Thyroid gland (tissue), 4 donors: ENCODE data around the gene TESK2. TPM values are rescaled to one million over a fixed set of nuclear protein-coding genes. Genes with fewer than 3 reads are reported as not detected.

Source experiments
- DNase-seq, 2 donors: peaks; one replicate each; pipeline ENCODE4 v3.0.0-alpha.2; 2019
- H3K27ac ChIP-seq, 3 donors: fragments of 200-600 bp; sonication (generic); 1 replicate in 2 of 3; 2 replicates in 1 of 3; pipeline ENCODE4 v1.5.1; 2016 to 2019; ENCODE audit warnings: mild to moderate bottlenecking in 1 of 3, moderate library complexity in 1 of 3
- H3K27me3 ChIP-seq: fragments of 200-600 bp; sonication (generic); one replicate; pipeline ENCODE4 v1.5.1; 2019
- H3K36me3 ChIP-seq, 2 donors: fragments of 200-600 bp; sonication (generic); one replicate each; pipeline ENCODE4 v1.5.1; 2016 to 2019
- H3K4me1 ChIP-seq, 2 donors: fragments of 200-600 bp; sonication (generic); one replicate each; pipeline ENCODE4 v1.5.1; 2017 to 2019
- H3K4me3 ChIP-seq, 3 donors: fragments of 200-600 bp; sonication (generic); replicated peaks in 1 of 3; 1 replicate in 2 of 3; 2 replicates in 1 of 3; pipeline ENCODE4 v1.5.1; 2016; ENCODE audit warnings: mild to moderate bottlenecking in 1 of 3
- H3K9me3 ChIP-seq: fragments of 200-600 bp; sonication (generic); one replicate; pipeline ENCODE4 v1.5.1; 2017
- CTCF ChIP-seq, 6 experiments: fragments of 200-600 bp in 3 of 6; fragments of 450-650 bp in 3 of 6; sonication (generic) in 3 of 6; IDR thresholded peaks; one replicate each; pipeline ENCODE4 v1.5.1; 2016 to 2019; ENCODE audit warnings: antibody characterized with exemption in 6 of 6, mild to moderate bottlenecking in 2 of 6, inconsistent platforms in 1 of 6, moderate library complexity in 1 of 6
- POLR2A ChIP-seq, 2 donors: fragments of 450-650 bp; IDR thresholded peaks; one replicate each; pipeline ENCODE4 v1.6.1; 2017; ENCODE audit warnings: antibody characterized with exemption in 2 of 2, mild to moderate bottlenecking in 2 of 2, moderate library complexity in 1 of 2
- WGBS, 2 donors: methylation state at CpG; one replicate each; pipeline ENCODE4 v1.1.5; 2017; 5-methylcytosine and 5-hydroxymethylcytosine counted together
- intact Hi-C: fragments of 100-400 bp; cut with DNase I; formaldehyde crosslinking; loops from one replicate; pipeline ENCODE4 v1.15.1; 2023
- total RNA-seq, 4 donors: library from RNA; depleted of rRNA; stranded (reverse); fragments of >200 nt; gene quantifications; one replicate each; pipeline ENCODE4 v1.2.3, GENCODE V29; 2016

Gene TESK2
- total RNA-seq, 4 donors from 2014 or later: 4.8 to 5.7 (median 5.5) TPM

- Histone ChIP-seq H3K4me1 (peaks cover 13 to 23% of the 10 kb centered on the region in 2 donors), H3K27ac (peak overlapping the region in 1 of 3 donors; percentile 13), H3K4me3 (no peak overlapping the region), H3K36me3 (peaks cover 65 to 79% of the 10 kb centered on the region in 2 donors), H3K27me3 (no peaks in the 10 kb centered on the region), H3K9me3 (no peaks in the 10 kb centered on the region)
- TF ChIP-seq CTCF (IDR thresholded peaks at IDR 0.05) (peak; percentile 21 to 56 (median 51)), POLR2A (IDR thresholded peaks at IDR 0.05) (no peak)
- peak; percentile 56 to 67 for DNase-seq
- WGBS, 2 donors: 93 to 94% methylated on average over 1 of the region's 1 CpG
- intact Hi-C loops: loop anchor here (5.0 kb wide), 1 partner anchor 55 kb away; no protein-coding TSS in a partner anchor
These were observed 21.7 kb upstream of the TESK2 start for GRCh38 chr1:45512641-45513054.

- Histone ChIP-seq H3K4me3 (no peak overlapping the region), H3K9me3 (no peaks in the 10 kb centered on the region), H3K27ac (no peak overlapping the region), H3K27me3 (no peaks in the 10 kb centered on the region), H3K36me3 (peaks cover 54 to 65% of the 10 kb centered on the region in 2 donors), H3K4me1 (peaks cover 0 to 14% of the 10 kb centered on the region in 2 donors)
- WGBS, 2 donors: 93 to 94% methylated on average over 4 of the region's 4 CpGs
- TF ChIP-seq POLR2A (IDR thresholded peaks at IDR 0.05) (no peak), CTCF (IDR thresholded peaks at IDR 0.05) (no peak)
- intact Hi-C loops: loop anchor here (5.0 kb wide), 1 partner anchor 56 kb away; no protein-coding TSS in a partner anchor
- no peak for DNase-seq
These were observed 20.1 kb upstream of the TESK2 start for GRCh38 chr1:45510972-45511527.

DNA sequence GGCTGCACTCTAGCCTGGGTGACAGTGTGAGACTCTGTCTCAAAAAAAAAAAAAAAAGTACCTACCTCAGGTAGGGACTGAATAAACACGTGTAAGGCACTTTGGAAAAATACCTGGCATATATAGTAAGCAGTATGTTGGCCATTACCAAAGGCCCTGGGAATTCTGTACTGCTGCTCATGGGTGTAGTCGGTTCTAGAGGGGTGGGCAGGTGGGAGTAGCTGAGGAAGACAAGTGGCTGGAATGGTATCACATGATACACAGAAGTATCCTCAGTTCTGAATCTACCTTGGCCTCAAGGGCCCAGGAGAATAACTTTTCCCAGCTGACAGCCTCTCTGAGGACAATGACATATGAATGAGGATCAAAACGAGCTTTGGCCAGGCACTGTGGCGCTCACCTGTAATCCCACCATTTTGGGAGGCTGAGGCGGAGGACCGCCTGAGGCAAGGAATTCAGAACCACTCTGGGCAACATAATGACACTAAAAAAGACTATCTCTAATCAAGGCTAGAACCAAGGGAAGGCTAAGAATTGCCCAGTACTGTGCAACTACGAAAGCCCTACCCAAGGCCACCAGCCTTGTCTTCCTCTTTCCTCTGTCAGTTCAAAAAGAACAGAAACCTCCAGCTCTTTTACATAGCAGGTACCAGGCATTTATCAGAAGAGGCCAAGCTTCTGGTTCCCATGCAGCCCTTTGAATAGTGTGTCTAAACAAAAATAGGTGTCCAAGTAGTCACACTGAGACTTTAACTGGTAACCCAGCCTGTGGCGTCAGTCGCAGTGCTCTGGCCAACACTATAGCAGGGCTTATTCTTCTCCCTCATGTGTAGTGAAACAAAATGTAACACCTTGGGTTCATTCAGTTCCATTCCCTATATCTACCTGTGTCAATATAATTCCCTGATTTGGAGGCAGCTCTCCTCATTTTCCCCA lies 19.3 kb upstream of the TESK2 start:
- no peak for TF ChIP-seq CTCF (IDR thresholded peaks at IDR 0.05)
- Histone ChIP-seq H3K27me3 (no peaks in the 10 kb centered on the region), H3K36me3 (peaks cover 46 to 59% of the 10 kb centered on the region in 2 donors), H3K4me1 (peaks cover 0 to 13% of the 10 kb centered on the region in 2 donors), H3K27ac (no peak overlapping the region), H3K4me3 (no peak overlapping the region), H3K9me3 (no peaks in the 10 kb centered on the region)
- intact Hi-C loops: loop anchor here (5.0 kb wide), 1 partner anchor 57 kb away; no protein-coding TSS in a partner anchor
- 57 to 64% methylated on average over 9 of the region's 9 CpGs for WGBS, 2 donors
- DNase-seq: no peak

GRCh38 chr1:45508295-45509151 lies 17.6 kb upstream of the TESK2 start:
- Histone ChIP-seq H3K9me3 (no peaks in the 10 kb centered on the region), H3K27me3 (no peaks in the 10 kb centered on the region), H3K4me1 (no peaks in the 10 kb centered on the region), H3K27ac (no peak overlapping the region), H3K4me3 (no peak overlapping the region), H3K36me3 (peaks cover 31 to 42% of the 10 kb centered on the region in 2 donors)
- intact Hi-C loops: no loop called here
- TF ChIP-seq POLR2A (IDR thresholded peaks at IDR 0.05): no peak
- peak in 2 of 6 experiments; percentile 7 to 24 for TF ChIP-seq CTCF (IDR thresholded peaks at IDR 0.05)
- DNase-seq: peak in 1 of 2 donors; percentile 16
- 76 to 85% methylated on average over 13 to 15 of the region's 15 CpGs for WGBS, 2 donors
